Glutamatergic neuron (in vitro differentiated cells): ENCODE measurements around the gene ITGB4. TPM values are rescaled to one million over a fixed set of nuclear protein-coding genes. Genes with fewer than 3 reads are reported as not detected.

ENCODE experiments used
- DNase-seq: peaks from one replicate; pipeline ENCODE4 v3.0.0; 2022
- H3K27ac Mint-ChIP-seq: one replicate; pipeline ENCODE4 v1.8.0; 2020; ENCODE audit warnings: mild to moderate bottlenecking, mixed read lengths, inconsistent platforms; ENCODE audit not compliant: unreplicated experiment
- H3K27me3 Mint-ChIP-seq: one replicate; pipeline ENCODE4 v1.8.0; 2020; ENCODE audit warnings: mild to moderate bottlenecking, moderate library complexity, mixed read lengths, inconsistent platforms; ENCODE audit not compliant: unreplicated experiment
- H3K36me3 Mint-ChIP-seq: one replicate; pipeline ENCODE4 v1.8.0; 2020; ENCODE audit warnings: mild to moderate bottlenecking, mixed read lengths, inconsistent platforms; ENCODE audit not compliant: unreplicated experiment
- H3K4me1 Mint-ChIP-seq: one replicate; pipeline ENCODE4 v1.8.0; 2020; ENCODE audit warnings: mild to moderate bottlenecking, low read depth, mixed read lengths, inconsistent platforms; ENCODE audit not compliant: unreplicated experiment
- H3K4me3 Mint-ChIP-seq: one replicate; pipeline ENCODE4 v1.8.0; 2020; ENCODE audit warnings: mild to moderate bottlenecking, mixed read lengths, inconsistent platforms; ENCODE audit not compliant: unreplicated experiment
- H3K9me3 Mint-ChIP-seq: one replicate; pipeline ENCODE4 v1.8.0; 2020; ENCODE audit warnings: mild to moderate bottlenecking, moderate library complexity, mixed read lengths, inconsistent platforms; ENCODE audit not compliant: unreplicated experiment
- total RNA-seq: library from RNA; stranded (reverse); fragmentation: NEBNext Ultra II Directional; extraction: Animal tissue kit (Norgen Biotek cat#: 25700); gene quantifications from one replicate; pipeline ENCODE4 v1.2.1, GENCODE V29; 2021; ENCODE audit not compliant: unreplicated experiment
- TF ChIP-seq, protein P1 (sequence below): fragments of 200-600 bp; sonication (generic); IDR thresholded peaks from one replicate; pipeline ENCODE4 v1.5.0; 2021; ENCODE audit not compliant: partially characterized antibody, unreplicated experiment

The ITGB4 gene
- total RNA-seq, 1 donor from 2014 or later: not detected

DNA sequence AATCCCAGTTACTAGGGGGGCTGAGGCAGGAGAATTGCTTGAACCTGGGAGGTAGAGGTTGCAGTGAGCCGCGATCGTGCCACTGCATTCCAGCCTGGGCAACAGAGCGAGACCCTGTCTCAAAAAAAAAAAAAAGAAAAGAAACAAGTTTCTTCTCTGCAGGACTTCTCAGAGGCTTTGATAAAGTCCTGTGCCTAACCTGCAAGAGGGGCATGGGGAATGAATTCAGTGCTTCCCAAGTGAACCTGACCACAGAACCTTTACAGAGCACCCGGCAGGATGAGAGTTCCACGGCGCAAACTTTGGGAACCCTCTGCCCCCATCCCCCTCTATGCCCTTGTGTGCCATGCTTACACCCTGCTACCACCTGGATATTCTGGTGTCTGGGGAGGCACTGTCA, 17.9 kb downstream of the ITGB4 start:
- no peak for DNase-seq
- H3K27me3 Mint-ChIP-seq: peaks cover 3% of the 10 kb centered on the region
- H3K4me3 Mint-ChIP-seq: no peak overlapping the region
- no peak overlapping the region for H3K27ac Mint-ChIP-seq
- H3K4me1 Mint-ChIP-seq: no peaks in the 10 kb centered on the region
- peaks cover 4% of the 10 kb centered on the region for H3K36me3 Mint-ChIP-seq
- TF ChIP-seq, protein P1, sequence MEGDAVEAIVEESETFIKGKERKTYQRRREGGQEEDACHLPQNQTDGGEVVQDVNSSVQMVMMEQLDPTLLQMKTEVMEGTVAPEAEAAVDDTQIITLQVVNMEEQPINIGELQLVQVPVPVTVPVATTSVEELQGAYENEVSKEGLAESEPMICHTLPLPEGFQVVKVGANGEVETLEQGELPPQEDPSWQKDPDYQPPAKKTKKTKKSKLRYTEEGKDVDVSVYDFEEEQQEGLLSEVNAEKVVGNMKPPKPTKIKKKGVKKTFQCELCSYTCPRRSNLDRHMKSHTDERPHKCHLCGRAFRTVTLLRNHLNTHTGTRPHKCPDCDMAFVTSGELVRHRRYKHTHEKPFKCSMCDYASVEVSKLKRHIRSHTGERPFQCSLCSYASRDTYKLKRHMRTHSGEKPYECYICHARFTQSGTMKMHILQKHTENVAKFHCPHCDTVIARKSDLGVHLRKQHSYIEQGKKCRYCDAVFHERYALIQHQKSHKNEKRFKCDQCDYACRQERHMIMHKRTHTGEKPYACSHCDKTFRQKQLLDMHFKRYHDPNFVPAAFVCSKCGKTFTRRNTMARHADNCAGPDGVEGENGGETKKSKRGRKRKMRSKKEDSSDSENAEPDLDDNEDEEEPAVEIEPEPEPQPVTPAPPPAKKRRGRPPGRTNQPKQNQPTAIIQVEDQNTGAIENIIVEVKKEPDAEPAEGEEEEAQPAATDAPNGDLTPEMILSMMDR: no peak
- H3K9me3 Mint-ChIP-seq: peaks cover 5% of the 10 kb centered on the region

- no peaks in the 10 kb centered on the region for H3K4me1 Mint-ChIP-seq
- peaks cover 4% of the 10 kb centered on the region for H3K36me3 Mint-ChIP-seq
- no peak overlapping the region for H3K4me3 Mint-ChIP-seq
- peaks cover 3% of the 10 kb centered on the region for H3K27me3 Mint-ChIP-seq
- DNase-seq: no peak
- H3K9me3 Mint-ChIP-seq: peaks cover 5% of the 10 kb centered on the region
- no peak overlapping the region for H3K27ac Mint-ChIP-seq
- TF ChIP-seq, protein P1: no peak
Observed at GRCh38 chr17:75739801-75740200, 18.5 kb downstream of the ITGB4 start.

DNA sequence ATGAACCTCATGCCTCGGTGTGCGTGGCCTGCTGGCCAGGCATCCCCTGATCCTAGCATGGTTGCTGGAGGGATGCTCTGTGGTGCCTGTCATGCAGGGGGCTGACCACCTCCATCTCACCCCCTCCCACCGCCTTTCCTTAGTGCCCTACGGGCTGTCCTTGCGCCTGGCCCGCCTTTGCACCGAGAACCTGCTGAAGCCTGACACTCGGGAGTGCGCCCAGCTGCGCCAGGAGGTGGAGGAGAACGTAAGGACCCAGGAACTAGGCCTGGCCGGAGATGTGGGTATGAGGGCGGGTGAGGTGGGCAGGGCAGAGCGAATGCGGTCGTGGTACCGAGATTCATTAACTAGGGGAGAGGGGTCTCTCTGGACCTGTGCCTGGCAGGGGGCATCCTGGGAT, 19.0 kb downstream of the ITGB4 start:
- Mint-ChIP-seq H3K36me3 (peaks cover 4% of the 10 kb centered on the region), H3K4me1 (no peaks in the 10 kb centered on the region), H3K4me3 (no peak overlapping the region), H3K27me3 (peaks cover 3% of the 10 kb centered on the region), H3K9me3 (peaks cover 5% of the 10 kb centered on the region), H3K27ac (no peak overlapping the region)
- no peak for DNase-seq
- TF ChIP-seq, protein P1: no peak

DNA sequence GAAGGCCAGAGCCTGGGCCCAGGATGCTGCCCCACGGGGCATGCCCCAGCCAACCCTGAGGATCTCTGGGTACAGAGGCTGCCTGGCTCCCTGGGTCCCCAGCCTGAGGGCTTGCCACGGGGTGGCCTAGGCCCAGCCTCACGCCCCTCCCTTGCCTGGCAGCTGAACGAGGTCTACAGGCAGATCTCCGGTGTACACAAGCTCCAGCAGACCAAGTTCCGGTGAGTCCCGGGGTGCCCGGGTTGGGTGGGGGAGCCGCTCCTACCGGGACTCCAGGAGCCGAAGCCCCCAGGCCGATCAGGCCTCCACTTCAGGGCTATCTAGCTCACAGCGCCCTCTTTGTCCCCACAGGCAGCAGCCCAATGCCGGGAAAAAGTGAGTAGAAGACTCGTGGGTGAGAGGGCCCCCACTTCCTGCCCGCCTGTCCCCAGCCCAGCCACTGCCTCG, 19.4 kb downstream of the ITGB4 start:
- Mint-ChIP-seq H3K4me1 (no peaks in the 10 kb centered on the region), H3K36me3 (peaks cover 2% of the 10 kb centered on the region), H3K27me3 (peaks cover 2% of the 10 kb centered on the region), H3K4me3 (no peak overlapping the region), H3K27ac (no peak overlapping the region), H3K9me3 (peaks cover 2% of the 10 kb centered on the region)
- TF ChIP-seq, protein P1: no peak
- DNase-seq: no peak

GRCh38 chr17:75742337-75742736, 21.1 kb downstream of the ITGB4 start:
- Mint-ChIP-seq H3K27me3 (no peaks in the 10 kb centered on the region), H3K4me1 (no peaks in the 10 kb centered on the region), H3K9me3 (peaks cover 2% of the 10 kb centered on the region), H3K27ac (no peak overlapping the region), H3K4me3 (no peak overlapping the region), H3K36me3 (no peaks in the 10 kb centered on the region)
- TF ChIP-seq, protein P1: no peak
- no peak for DNase-seq
